ENCODE measurements around the gene DXO. TPM values are rescaled to one million over a fixed set of nuclear protein-coding genes. Genes with fewer than 3 reads are reported as not detected.

Gene DXO
- polyA plus RNA-seq, 1 donor (not counting 4 experiments of a cell fraction or from before 2014, with no cell fraction given), result 7.0 TPM

GRCh38 chr6:31945507-31946369, 26.2 kb downstream of the DXO start, which contains the start of gene CFB:
CFB (plus strand) TSS chr6:31946095; CDS start chr6:31946222, 127 bp downstream.
- Histone ChIP-seq H3K4me3 (ENCODE audit: control insufficient read depth in 2 of 3, extremely low read depth in 1 of 3, insufficient read depth in 2 of 3, low read depth in 1 of 3, low read length in 3 of 3) (peak within 1 kb of the TSS; percentile 15 to 50 (median 47)), H2AFZ (ENCODE audit: control insufficient read depth, low read length) (peak within 1 kb of the TSS; percentile 94), H4K20me1 (ENCODE audit: control insufficient read depth, extremely low read depth, insufficient read depth, low read length) (no peaks in the 10 kb centered on the region), H3K27me3 (ENCODE audit: control insufficient read depth, extremely low read depth, insufficient read depth, low read length) (peaks cover 8% of the 10 kb centered on the region), H3K27ac (ENCODE audit: control insufficient read depth, insufficient read depth, low read length) (peak within 1 kb of the TSS; percentile 80), H3K79me2 (ENCODE audit: control insufficient read depth, insufficient read depth, low read length) (no peaks in the 10 kb centered on the region), H3K36me3 (ENCODE audit: control insufficient read depth in 2 of 2, extremely low read depth in 1 of 2, insufficient read depth in 2 of 2, low read length in 2 of 2) (no peaks in the 10 kb centered on the region), H3K9me1 (ENCODE audit: control insufficient read depth, extremely low read depth, insufficient read depth, low read length) (no peaks in the 10 kb centered on the region), H3K9me3 (ENCODE audit: control insufficient read depth, low read depth, low read length) (no peaks in the 10 kb centered on the region), H3K4me2 (ENCODE audit: control insufficient read depth, extremely low read depth, insufficient read depth, low read depth, low read length) (peak within 1 kb of the TSS; percentile 90), H3K4me1 (ENCODE audit: control insufficient read depth, extremely low read depth, insufficient read depth, low read length) (peaks cover 21% of the 10 kb centered on the region), H3K9ac (ENCODE audit: control insufficient read depth, extremely low read depth, insufficient read depth, low read length) (peak within 1 kb of the TSS; percentile 68)
- TF ChIP-seq CTCF (optimal IDR thresholded peaks at IDR 0.05 in 1 of 3, IDR thresholded peaks at IDR 0.05 in 1 of 3, conservative IDR thresholded peaks at IDR 0.05 in 1 of 3; ENCODE audit: extremely low read depth in 1 of 3, insufficient read depth in 2 of 3, low read length in 3 of 3), result no peak
- TF ChIP-seq EZH2 (IDR thresholded peaks at IDR 0.05; ENCODE audit: low read length), result no peak
- no peak for DNase-seq (ENCODE audit: low read depth, low spot score)
- dilution Hi-C loops (cut with MboI; ENCODE audit: extremely low pct_ligation_motif_present, low sequenced_read_pairs), result no loop called here
- FAIRE-seq, result no peak

- peak overlapping the region; percentile 90 for H3K4me2 ChIP-seq (ENCODE audit: control insufficient read depth, extremely low read depth, insufficient read depth, low read depth, low read length)
- peak overlapping the region; percentile 68 for H3K9ac ChIP-seq (ENCODE audit: control insufficient read depth, extremely low read depth, insufficient read depth, low read length)
- peak overlapping the region in 2 of 3 experiments; percentile 24 to 50 for H3K4me3 ChIP-seq (ENCODE audit: control insufficient read depth in 2 of 3, extremely low read depth in 1 of 3, insufficient read depth in 2 of 3, low read depth in 1 of 3, low read length in 3 of 3)
- dilution Hi-C loops (cut with MboI; ENCODE audit: extremely low pct_ligation_motif_present, low sequenced_read_pairs), result no loop called here
- no peaks in the 10 kb centered on the region for H3K79me2 ChIP-seq (ENCODE audit: control insufficient read depth, insufficient read depth, low read length)
- no peaks in the 10 kb centered on the region for H3K36me3 ChIP-seq (ENCODE audit: control insufficient read depth in 2 of 2, extremely low read depth in 1 of 2, insufficient read depth in 2 of 2, low read length in 2 of 2)
- DNase-seq (ENCODE audit: low read depth, low spot score) (no peak), FAIRE-seq (no peak)
- peak overlapping the region; percentile 75 for H2AFZ ChIP-seq (ENCODE audit: control insufficient read depth, low read length)
- no peaks in the 10 kb centered on the region for H4K20me1 ChIP-seq (ENCODE audit: control insufficient read depth, extremely low read depth, insufficient read depth, low read length)
- peaks cover 8% of the 10 kb centered on the region for H3K27me3 ChIP-seq (ENCODE audit: control insufficient read depth, extremely low read depth, insufficient read depth, low read length)
- peaks cover 21% of the 10 kb centered on the region for H3K4me1 ChIP-seq (ENCODE audit: control insufficient read depth, extremely low read depth, insufficient read depth, low read length)
- no peaks in the 10 kb centered on the region for H3K9me3 ChIP-seq (ENCODE audit: control insufficient read depth, low read depth, low read length)
- no peaks in the 10 kb centered on the region for H3K9me1 ChIP-seq (ENCODE audit: control insufficient read depth, extremely low read depth, insufficient read depth, low read length)
- H3K27ac ChIP-seq (ENCODE audit: control insufficient read depth, insufficient read depth, low read length), result no peak overlapping the region
- TF ChIP-seq EZH2 (IDR thresholded peaks at IDR 0.05; ENCODE audit: low read length) (no peak), CTCF (optimal IDR thresholded peaks at IDR 0.05 in 1 of 3, IDR thresholded peaks at IDR 0.05 in 1 of 3, conservative IDR thresholded peaks at IDR 0.05 in 1 of 3; ENCODE audit: extremely low read depth in 1 of 3, insufficient read depth in 2 of 3, low read length in 3 of 3) (no peak)
These were observed 26.8 kb downstream of the DXO start for GRCh38 chr6:31945154-31945506.

All from keratinocyte (primary cell).